ENCODE measurements around the gene MT1M. TPM values are rescaled to one million over a fixed set of nuclear protein-coding genes. Genes with fewer than 3 reads are reported as not detected.
"Not testable (repeated sequence)": the region's sequence is repeated elsewhere in the genome, so short reads cannot be mapped to it uniquely, and the experiment has no call there.

The MT1M gene
- total RNA-seq, 2 experiments from 2014 or later, result not detected

- no TSS peak for BruUV-seq (replicated peaks)
- Histone ChIP-seq H3K36me3 (ENCODE audit: insufficient read depth, low read length) (no peaks in the 10 kb centered on the region), H3K9me2 (ENCODE audit: insufficient read depth, low read length) (no peaks in the 10 kb centered on the region), H3K27ac (ENCODE audit: low read depth, low read length, poor library complexity, severe bottlenecking) (no peak overlapping the region), H3K4me3 (ENCODE audit: low read depth, low read length, poor library complexity, severe bottlenecking) (no peak overlapping the region), H4K20me1 (ENCODE audit: insufficient read depth, low read length) (no peaks in the 10 kb centered on the region), H3K4me1 (ENCODE audit: insufficient read depth, low read length, poor library complexity, severe bottlenecking) (no peaks in the 10 kb centered on the region), H3K4me2 (ENCODE audit: low read length) (no peak overlapping the region), H2AFZ (ENCODE audit: low read length) (no peak overlapping the region), H3K79me2 (ENCODE audit: insufficient read depth, low read depth, low read length) (no peaks in the 10 kb centered on the region), H3K9me3 (ENCODE audit: low read length) (no peaks in the 10 kb centered on the region)
- intact Hi-C loops (cut with micrococcal nuclease; ENCODE audit: unreplicated experiment), result no loop called here
- ChIA-PET POLR2A (interaction anchor here (0.7 kb wide), 1 partner anchor 27 kb away, joined by 4 read pairs; no protein-coding TSS in a partner anchor), CTCF (ENCODE audit: unreplicated experiment) (no interaction called here)
- DNase-seq (ENCODE audit: low spot score), result no peak
- TF ChIP-seq CTCF (conservative IDR thresholded peaks at IDR 0.05; ENCODE audit: low read length), result no peak
- TF ChIP-seq EZH2phosphoT487 (IDR thresholded peaks at IDR 0.05; ENCODE audit: borderline replicate concordance, low read depth, low read length), result no peak
These were observed 40.5 kb downstream of the MT1M start for GRCh38 chr16:56672761-56673536.

- POLR2A ChIA-PET, result no interaction called here
- H3K36me3 ChIP-seq (ENCODE audit: insufficient read depth, low read length), result no peaks in the 10 kb centered on the region
- intact Hi-C loops (cut with micrococcal nuclease; ENCODE audit: unreplicated experiment), result loop anchor here (1.0 kb wide), 1 partner anchor 28 kb away; no protein-coding TSS in a partner anchor
- no peaks in the 10 kb centered on the region for H3K9me2 ChIP-seq (ENCODE audit: insufficient read depth, low read length)
- H3K4me3 ChIP-seq (ENCODE audit: low read depth, low read length, poor library complexity, severe bottlenecking), result no peak overlapping the region
- peak; percentile 52; the same call in 1 of the 2 replicates for TF ChIP-seq CTCF (conservative IDR thresholded peaks at IDR 0.05; ENCODE audit: low read length)
- TF ChIP-seq EZH2phosphoT487 (IDR thresholded peaks at IDR 0.05; ENCODE audit: borderline replicate concordance, low read depth, low read length), result no peak
- BruUV-seq (replicated peaks), result no TSS peak
- H3K4me1 ChIP-seq (ENCODE audit: insufficient read depth, low read length, poor library complexity, severe bottlenecking), result no peaks in the 10 kb centered on the region
- H3K79me2 ChIP-seq (ENCODE audit: insufficient read depth, low read depth, low read length), result no peaks in the 10 kb centered on the region
- no peak overlapping the region for H3K27ac ChIP-seq (ENCODE audit: low read depth, low read length, poor library complexity, severe bottlenecking)
- H4K20me1 ChIP-seq (ENCODE audit: insufficient read depth, low read length), result no peaks in the 10 kb centered on the region
- H3K9me3 ChIP-seq (ENCODE audit: low read length), result no peaks in the 10 kb centered on the region
- no peak overlapping the region for H2AFZ ChIP-seq (ENCODE audit: low read length)
- H3K4me2 ChIP-seq (ENCODE audit: low read length), result no peak overlapping the region
- CTCF ChIA-PET (ENCODE audit: unreplicated experiment), result no interaction called here
- DNase-seq (ENCODE audit: low spot score), result peak; percentile 19
These were observed 41.5 kb downstream of the MT1M start for GRCh38 chr16:56673921-56674320.

GRCh38 chr16:56674570-56674969 lies 42.1 kb downstream of the MT1M start:
- BruUV-seq (replicated peaks); H3K9me3 ChIP-seq (ENCODE audit: low read length); CTCF ChIA-PET (ENCODE audit: unreplicated experiment); H4K20me1 ChIP-seq (ENCODE audit: insufficient read depth, low read length); DNase-seq (ENCODE audit: low spot score); H3K4me3 ChIP-seq (ENCODE audit: low read depth, low read length, poor library complexity, severe bottlenecking); H3K9me2 ChIP-seq (ENCODE audit: insufficient read depth, low read length); H3K27ac ChIP-seq (ENCODE audit: low read depth, low read length, poor library complexity, severe bottlenecking); H3K36me3 ChIP-seq (ENCODE audit: insufficient read depth, low read length); H3K4me2 ChIP-seq (ENCODE audit: low read length); H3K79me2 ChIP-seq (ENCODE audit: insufficient read depth, low read depth, low read length); H3K4me1 ChIP-seq (ENCODE audit: insufficient read depth, low read length, poor library complexity, severe bottlenecking); H2AFZ ChIP-seq (ENCODE audit: low read length); POLR2A ChIA-PET: not testable (repeated sequence)
- intact Hi-C loops (cut with micrococcal nuclease; ENCODE audit: unreplicated experiment), result loop anchor here (1.0 kb wide), 1 partner anchor 28 kb away; no protein-coding TSS in a partner anchor

Measured in OCI-LY7 (cell line).